GM18858 (cell line): ENCODE data around the gene ANKRD9.

ENCODE experiments used
- ATAC-seq: cut with Tn5 transposase; IDR thresholded peaks from one replicate; pipeline ENCODE4 v1.9.1; 2021; ENCODE audit not compliant: unreplicated experiment

Gene ANKRD9

GRCh38 chr14:102499401-102500157, 10.0 kb downstream of the ANKRD9 start:
- ATAC-seq = no peak

GRCh38 chr14:102498678-102499265, 10.8 kb downstream of the ANKRD9 start:
- ATAC-seq = no peak

- no peak for ATAC-seq
These were observed 11.4 kb downstream of the ANKRD9 start for GRCh38 chr14:102497998-102498677.

- no peak for ATAC-seq
These were observed 12.4 kb downstream of the ANKRD9 start for GRCh38 chr14:102496958-102497744.

GRCh38 chr14:102496331-102496691, 13.3 kb downstream of the ANKRD9 start:
- ATAC-seq = no peak

GRCh38 chr14:102495491-102496330, 13.9 kb downstream of the ANKRD9 start:
- ATAC-seq = no peak

DNA sequence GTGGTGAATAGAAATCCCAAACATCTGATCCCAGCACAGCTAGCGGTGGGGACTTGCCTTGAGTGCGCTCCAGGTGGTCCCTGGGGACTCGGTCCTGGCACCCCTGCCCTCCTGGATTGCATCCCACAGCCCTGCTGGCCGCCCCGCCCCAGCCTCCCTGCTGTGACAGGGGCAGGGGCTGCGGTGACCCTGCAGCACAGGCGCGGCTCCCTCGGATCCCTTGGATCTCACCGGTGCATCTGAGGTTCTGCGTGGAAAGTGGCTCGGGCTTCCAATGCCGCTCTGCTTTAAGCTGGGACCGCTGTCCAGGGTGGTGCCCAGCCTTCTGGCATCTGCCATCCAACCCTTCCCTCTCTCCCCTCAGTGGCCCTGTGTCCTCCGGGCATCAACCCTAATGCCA, 16.0 kb downstream of the ANKRD9 start:
- no peak for ATAC-seq

DNA sequence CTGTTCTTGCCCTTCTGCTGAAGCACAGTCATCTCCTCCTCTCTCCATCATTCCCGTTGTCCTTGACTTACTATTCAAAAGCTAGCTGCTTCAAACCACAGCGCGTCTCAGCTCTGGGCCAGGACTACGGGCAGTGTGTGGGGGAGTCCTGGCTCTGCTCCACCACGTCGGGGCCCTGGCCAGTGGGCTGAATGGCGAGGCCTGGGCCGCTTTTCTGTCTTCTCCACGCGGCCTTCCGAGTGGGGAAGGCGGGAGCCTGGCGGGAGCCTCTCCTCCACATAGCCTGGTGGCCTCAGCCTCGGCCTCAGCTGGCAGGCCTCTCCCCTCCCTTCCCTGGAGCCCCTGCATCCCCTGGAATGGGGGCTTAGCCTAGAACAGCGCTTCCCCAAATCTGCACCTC, 16.5 kb downstream of the ANKRD9 start:
- ATAC-seq = no peak

GRCh38 chr14:102492531-102492910, 17.1 kb downstream of the ANKRD9 start:
- ATAC-seq = no peak

DNA sequence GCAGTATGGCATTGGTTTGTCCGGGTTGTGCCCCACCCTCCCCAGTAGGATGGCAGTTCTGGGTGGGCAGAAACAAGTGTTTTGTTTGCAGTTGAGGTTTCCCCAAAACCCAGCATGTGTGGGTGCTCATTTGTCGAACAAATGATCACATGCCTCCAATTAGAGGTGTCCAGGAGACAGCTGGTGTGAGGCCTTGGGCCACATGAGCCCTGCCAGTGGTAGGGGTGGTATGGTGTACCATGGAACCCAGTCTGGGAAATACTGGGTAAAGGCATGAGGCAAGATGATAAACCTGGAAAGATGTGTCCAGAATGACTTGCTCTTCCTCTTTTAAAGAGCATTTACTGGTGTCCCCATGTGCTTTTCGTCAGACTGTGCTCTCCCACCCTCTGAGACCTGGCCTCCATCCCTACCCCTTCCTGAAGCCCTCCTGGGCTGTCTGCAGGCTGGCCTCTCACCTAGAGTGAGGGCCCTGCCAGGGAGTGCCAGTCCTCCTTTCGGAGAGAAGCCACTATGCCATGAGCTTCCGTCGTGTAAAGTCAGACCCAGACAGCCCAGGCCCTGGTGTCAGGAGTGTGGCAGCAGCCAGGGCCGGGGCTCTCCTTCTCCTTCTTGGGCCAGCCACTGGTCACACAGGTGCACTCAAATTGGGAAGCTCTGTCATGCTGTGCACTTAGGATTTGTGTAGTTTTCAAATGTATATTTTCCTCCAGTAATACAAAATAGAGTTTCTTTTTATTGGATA, 17.6 kb downstream of the ANKRD9 start:
- no peak for ATAC-seq

GRCh38 chr14:102491366-102491765, 18.2 kb downstream of the ANKRD9 start:
- ATAC-seq = no peak

GRCh38 chr14:102490456-102490855, 19.1 kb downstream of the ANKRD9 start:
- ATAC-seq = no peak

DNA sequence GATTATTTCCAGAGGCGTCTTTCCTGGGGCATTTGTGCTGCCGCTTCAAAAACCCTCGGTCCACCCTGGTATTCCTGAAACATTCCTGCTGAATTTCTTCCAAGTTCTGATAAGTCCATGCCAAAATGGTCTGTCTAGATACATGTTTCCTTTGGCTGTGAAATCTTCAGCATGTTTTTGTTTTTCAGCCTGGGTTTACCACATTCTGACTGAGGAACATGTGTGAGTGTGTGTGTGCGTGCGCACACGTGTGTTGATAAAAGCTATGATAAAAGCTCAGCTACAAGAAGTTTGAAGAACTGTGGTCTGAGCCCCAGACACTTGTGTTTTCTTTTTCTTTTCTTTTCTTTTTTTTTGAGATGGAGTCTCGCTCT, 22.4 kb downstream of the ANKRD9 start:
- no peak for ATAC-seq

- no peak for ATAC-seq
These were observed 22.9 kb downstream of the ANKRD9 start for GRCh38 chr14:102486513-102487203.

GRCh38 chr14:102485693-102486512, 23.7 kb downstream of the ANKRD9 start:
- no peak for ATAC-seq

GRCh38 chr14:102484316-102484715, 25.3 kb downstream of the ANKRD9 start:
- ATAC-seq = no peak

GRCh38 chr14:102481791-102482238, 27.8 kb downstream of the ANKRD9 start:
- ATAC-seq = no peak

GRCh38 chr14:102481371-102481770, 28.2 kb downstream of the ANKRD9 start:
- ATAC-seq = no peak
